SU-DHL-6 (cell line): Measurements from ENCODE around the gene BBS7.

ENCODE experiments used
- CTCF ChIP-seq: fragments of 200-600 bp; sonication (generic); IDR thresholded peaks from one replicate; pipeline ENCODE4 v1.5.1; 2017; ENCODE audit warnings: antibody characterized with exemption, mild to moderate bottlenecking, low read length, moderate library complexity; ENCODE audit not compliant: insufficient read depth, poor library complexity, severe bottlenecking
- EZH2phosphoT487 ChIP-seq: fragments of 200-600 bp; sonication (generic), shearing (Covaris generic); conservative IDR thresholded peaks from 2 replicates; pipeline ENCODE4 v1.6.1; 2018; ENCODE audit warnings: mild to moderate bottlenecking, antibody characterized with exemption, low read length, moderate library complexity, mixed read lengths

GRCh38 chr4:121800961-121801714 lies 69.1 kb downstream of the BBS7 start, which contains the start of gene EXOSC9:
- no peak for TF ChIP-seq CTCF
- no peak for TF ChIP-seq EZH2phosphoT487
